HepG2 (cell line): ENCODE measurements around the gene GALNT1. TPM values are rescaled to one million over a fixed set of nuclear protein-coding genes. Genes with fewer than 3 reads are reported as not detected.

Source experiments
- ATAC-seq: fragments of 200-7000 bp; cut with Tn5 transposase; 3 replicates; pipeline ENCODE4 v1.9.1; 2020; ENCODE audit warnings: mild to moderate bottlenecking, moderate library complexity
- BruUV-seq: library from RNA; stranded (reverse); fragments of 400-500 nt; replicated peaks from 2 replicates; lab custom pipeline; 2021; lab: Mats Ljungman, UMichigan
- CTCF ChIA-PET: fragments of 300-600 bp; formaldehyde crosslinking; extraction: SDS; loops from one replicate; lab custom pipeline; 2021; ENCODE audit warnings: low total read pairs, inconsistent platforms, low intra/inter-chr PET ratio; lab: Yijun Ruan, JAX
- POLR2A ChIA-PET: fragments of 350-600 bp; sonication (Branson Sonifier 250); formaldehyde crosslinking; loops from one replicate; lab custom pipeline; 2020; ENCODE audit warnings: antibody characterized with exemption, inconsistent platforms; lab: Yijun Ruan, JAX
- DNase-seq: peaks from one replicate; pipeline ENCODE4 v3.0.0-alpha.2; 2015; ENCODE audit warnings: low spot score
- FAIRE-seq: peaks from 3 replicates; lab custom pipeline; 2011; peaks lifted over from hg19 to GRCh38; lab: Jason Lieb, UNC
- H2AFZ ChIP-seq: one replicate; pipeline ENCODE4 v1.6.1; 2011; ENCODE audit warnings: low read length, inconsistent platforms
- H3K27ac ChIP-seq: fragments of 300-600 bp; 3 replicates; pipeline ENCODE4 v1.8.0; 2011; ENCODE audit warnings: mixed run types, mild to moderate bottlenecking, mixed read lengths, low read length, inconsistent platforms; ENCODE audit not compliant: insufficient read depth; ENCODE audit errors: extremely low read length
- H3K27me3 ChIP-seq, 2 experiments: fragments of 200-600 bp in 1 of 2; 2 replicates in 1 of 2; 3 replicates in 1 of 2; pipeline versions ENCODE4 v1.6.0 to v1.8.0; 2011; ENCODE audit warnings: low read length in 2 of 2, mild to moderate bottlenecking in 2 of 2, moderate library complexity in 2 of 2, inconsistent platforms in 1 of 2; ENCODE audit not compliant: insufficient read depth in 2 of 2, control insufficient read depth in 1 of 2
- H3K36me3 ChIP-seq, 2 experiments: fragments of 200-600 bp in 1 of 2; replicated peaks in 1 of 2; 2 replicates in 1 of 2; 3 replicates in 1 of 2; pipeline versions ENCODE4 v1.5.1 to v1.8.0; 2011; ENCODE audit warnings: low read length in 2 of 2, inconsistent platforms in 1 of 2; ENCODE audit not compliant: insufficient read depth in 2 of 2, control insufficient read depth in 1 of 2
- H3K4me1 ChIP-seq: 2 replicates; pipeline ENCODE4 v1.5.1; 2012; ENCODE audit warnings: low read length, inconsistent platforms; ENCODE audit not compliant: insufficient read depth
- H3K4me2 ChIP-seq: 2 replicates; pipeline ENCODE4 v1.6.0; 2011; ENCODE audit warnings: low read depth, low read length, inconsistent platforms
- H3K4me3 ChIP-seq, 3 experiments: fragments of 200-600 bp in 1 of 3; sonication (generic), shearing (Covaris generic) in 1 of 3; replicated peaks in 1 of 3; 2 replicates each; pipeline ENCODE4 v1.5.1; 2011 to 2016; ENCODE audit warnings: low read length in 3 of 3, inconsistent platforms in 2 of 3, low read depth in 2 of 3, mild to moderate bottlenecking in 2 of 3, control low read depth in 1 of 3, mixed read lengths in 1 of 3; ENCODE audit not compliant: insufficient read depth in 1 of 3
- H3K79me2 ChIP-seq: one replicate; pipeline ENCODE4 v1.6.1; 2011; ENCODE audit warnings: low read length, inconsistent platforms; ENCODE audit not compliant: insufficient read depth
- H3K9ac ChIP-seq: 2 replicates; pipeline ENCODE4 v1.6.0; 2011; ENCODE audit warnings: mild to moderate bottlenecking, low read depth, low read length, inconsistent platforms; ENCODE audit not compliant: insufficient read depth
- H3K9me3 ChIP-seq: 2 replicates; pipeline ENCODE4 v1.5.1; 2012; ENCODE audit warnings: mild to moderate bottlenecking, low read length
- H4K20me1 ChIP-seq: 2 replicates; pipeline ENCODE4 v1.6.0; 2011; ENCODE audit warnings: inconsistent platforms, mild to moderate bottlenecking, low read length, moderate library complexity; ENCODE audit not compliant: insufficient read depth
- FOXC1 ChIP-seq: sonication (generic); formaldehyde crosslinking; IDR thresholded peaks from 2 replicates; pipeline ENCODE4 v1.8.0; 2022; ENCODE audit warnings: mild to moderate bottlenecking, missing genetic modification reagents, borderline replicate concordance
- FOXP1 ChIP-seq, 2 experiments: fragments of 450-650 bp in 1 of 2; IDR thresholded peaks; 2 replicates each; pipeline ENCODE4 v1.6.1; 2017 to 2018; ENCODE audit warnings: antibody characterized with exemption in 1 of 2
- KAT2B ChIP-seq: fragments of 150-350 bp; IDR thresholded peaks from 2 replicates; pipeline ENCODE4 v1.6.1; 2014; ENCODE audit warnings: low read depth, low read length, borderline replicate concordance
- MTA3 ChIP-seq: sonication (generic); formaldehyde crosslinking; IDR thresholded peaks from 2 replicates; pipeline ENCODE4 v1.4.0; 2020; ENCODE audit warnings: missing genetic modification reagents
- PAWR ChIP-seq: sonication (generic); formaldehyde crosslinking; IDR thresholded peaks from 2 replicates; pipeline ENCODE4 v1.4.0; 2020; ENCODE audit warnings: missing genetic modification reagents, mild to moderate bottlenecking, borderline replicate concordance
- POLR2A ChIP-seq, 2 experiments: IDR thresholded peaks; 2 replicates each; pipeline ENCODE4 v1.6.1; 2011; ENCODE audit warnings: low read depth in 2 of 2, low read length in 2 of 2, mild to moderate bottlenecking in 1 of 2, moderate library complexity in 1 of 2; ENCODE audit not compliant: insufficient read depth in 1 of 2
- SOX5 ChIP-seq: IDR thresholded peaks from 2 replicates; pipeline ENCODE4 v1.6.1; 2016; ENCODE audit warnings: borderline replicate concordance
- ZBTB42 ChIP-seq: sonication (generic); formaldehyde crosslinking; IDR thresholded peaks from 2 replicates; pipeline ENCODE4 v1.5.0; 2020; ENCODE audit warnings: mild to moderate bottlenecking, missing genetic modification reagents
- ZNF777 ChIP-seq: sonication (generic); formaldehyde crosslinking; IDR thresholded peaks from 2 replicates; pipeline ENCODE4 v1.4.0; 2020; ENCODE audit warnings: missing genetic modification reagents
- WGBS: methylation state at CpG from one replicate; pipeline ENCODE4 v1.1.6; 2017; ENCODE audit warnings: low lambda C conversion rate; 5-methylcytosine and 5-hydroxymethylcytosine counted together
- in situ Hi-C: cut with HindIII; loops from 2 replicates; pipeline ENCODE4 v1.10.0; 2017; ENCODE audit warnings: low pct_unique_long_range_greater_than_20kb; ENCODE audit not compliant: extremely low pct_ligation_motif_present
- intact Hi-C: fragments of 100-400 bp; cut with micrococcal nuclease; formaldehyde crosslinking; loops from one replicate; pipeline ENCODE4 v1.10.0; 2022; ENCODE audit not compliant: unreplicated experiment
- polyA plus RNA-seq, 8 experiments: library from polyadenylated mRNA; depleted of rRNA in 3 of 8; stranded (reverse) in 7 of 8; unstranded in 1 of 8; fragments of >200 nt; fragmentation: Illumina TruSeq in 4 of 8; extraction: Trizol in 4 of 8; gene quantifications; 2 replicates each; pipeline versions ENCODE4 v1.2.1 to v1.2.3, GENCODE V29; 2011 to 2016; ENCODE audit warnings: low read depth in 4 of 8, missing spikeins in 1 of 8, mixed read lengths in 1 of 8; ENCODE audit not compliant: insufficient read depth in 1 of 8
- total RNA-seq, 5 experiments: library from RNA; depleted of rRNA; stranded (reverse); fragments of >200 nt; fragmentation: Illumina TruSeq; extraction: Trizol; gene quantifications; 2 replicates each; pipeline ENCODE4 v1.2.3, GENCODE V29; 2016; ENCODE audit warnings: low read depth in 1 of 5
- TF ChIP-seq, protein P1 (sequence below), 2 experiments: sonication (generic) in 1 of 2; formaldehyde crosslinking in 1 of 2; IDR thresholded peaks; 2 replicates each; pipeline versions ENCODE4 v1.5.1 to v1.6.1; 2011 to 2020; ENCODE audit warnings: borderline replicate concordance in 1 of 2, low read depth in 1 of 2, low read length in 1 of 2, mild to moderate bottlenecking in 1 of 2, missing genetic modification reagents in 1 of 2, moderate library complexity in 1 of 2
- TF ChIP-seq, protein P2 (sequence below): sonication (generic); formaldehyde crosslinking; IDR thresholded peaks from 2 replicates; pipeline ENCODE4 v1.5.1; 2020; ENCODE audit warnings: missing genetic modification reagents, mild to moderate bottlenecking, borderline replicate concordance

Gene GALNT1
- total and polyA plus RNA-seq, 2 of the 13 experiments (the other 11 are each of a cell fraction or from before 2014, with no cell fraction given) = 41.1 to 100 TPM

DNA sequence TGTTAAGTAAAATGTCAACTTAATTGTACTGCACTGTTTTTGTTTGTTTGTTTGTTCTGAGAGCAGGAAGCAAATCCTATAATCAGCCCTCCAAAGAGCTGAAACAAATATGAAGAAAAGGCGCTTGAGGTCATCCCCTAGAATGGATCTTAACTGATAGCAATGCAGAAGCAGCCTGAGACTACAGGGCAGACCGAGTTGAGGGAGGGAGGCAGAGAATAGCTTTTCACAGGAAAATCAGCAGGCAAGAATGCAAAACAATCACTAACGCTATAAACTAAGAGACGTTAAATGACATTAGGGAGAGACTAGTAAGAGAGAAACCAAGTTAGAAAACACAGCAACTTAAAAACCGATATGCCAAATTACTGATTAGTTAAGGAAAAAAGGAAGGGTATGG, 37.2 kb downstream of the GALNT1 start (continued):
- no peak for TF ChIP-seq ZNF777
- no peak for TF ChIP-seq FOXP1 (IDR thresholded peaks at IDR 0.05)
- TF ChIP-seq FOXP1 (CRISPR knock-in tag; IDR thresholded peaks at IDR 0.05) = no peak
- TF ChIP-seq, protein P1, sequence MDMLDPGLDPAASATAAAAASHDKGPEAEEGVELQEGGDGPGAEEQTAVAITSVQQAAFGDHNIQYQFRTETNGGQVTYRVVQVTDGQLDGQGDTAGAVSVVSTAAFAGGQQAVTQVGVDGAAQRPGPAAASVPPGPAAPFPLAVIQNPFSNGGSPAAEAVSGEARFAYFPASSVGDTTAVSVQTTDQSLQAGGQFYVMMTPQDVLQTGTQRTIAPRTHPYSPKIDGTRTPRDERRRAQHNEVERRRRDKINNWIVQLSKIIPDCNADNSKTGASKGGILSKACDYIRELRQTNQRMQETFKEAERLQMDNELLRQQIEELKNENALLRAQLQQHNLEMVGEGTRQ (IDR thresholded peaks at IDR 0.05; ENCODE audit: low read depth, low read length) = no peak
- TF ChIP-seq, protein P1 (CRISPR knock-in tag; IDR thresholded peaks at IDR 0.05; ENCODE audit: borderline replicate concordance) = no peak
- no peak for TF ChIP-seq SOX5 (CRISPR knock-in tag)
- TF ChIP-seq FOXC1 = no peak
- TF ChIP-seq MTA3 (CRISPR knock-in tag) = no peak
- TF ChIP-seq KAT2B = no peak
- TF ChIP-seq PAWR (CRISPR knock-in tag) = no peak

DNA sequence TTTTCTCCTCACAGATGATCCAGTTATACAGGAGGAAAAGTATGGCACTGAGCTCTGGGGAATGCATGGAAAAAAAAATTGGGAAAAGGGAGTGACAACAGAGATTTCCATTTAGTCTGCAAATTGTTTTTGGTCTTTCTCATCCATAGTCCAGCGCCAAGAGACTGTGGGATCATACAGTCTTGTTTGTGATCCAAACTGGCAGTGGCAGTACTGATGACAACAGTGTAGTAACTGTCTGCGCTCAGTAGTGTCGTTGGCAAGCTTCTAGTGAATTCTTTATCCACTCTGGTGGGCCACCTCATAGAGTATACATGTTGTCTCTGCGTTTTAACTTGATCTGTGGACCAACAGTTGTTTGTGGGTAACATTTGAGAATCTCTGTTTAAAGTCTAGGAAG, 37.9 kb downstream of the GALNT1 start:
- POLR2A ChIA-PET = no interaction called here
- no peak overlapping the region for H3K4me3 ChIP-seq

More for the DNA sequence above, 37.9 kb downstream of the GALNT1 start:
- intact Hi-C loops (no loop called here), in situ Hi-C loops (no loop called here)
- Histone ChIP-seq H3K9me3 (no peaks in the 10 kb centered on the region), H4K20me1 (no peaks in the 10 kb centered on the region), H3K4me1 (no peaks in the 10 kb centered on the region), H3K79me2 (peaks cover 12% of the 10 kb centered on the region), H3K27ac (no peak overlapping the region), H3K27me3 (no peaks in the 10 kb centered on the region), H2AFZ (no peak overlapping the region), H3K36me3 (no peaks in the 10 kb centered on the region), H3K9ac (no peak overlapping the region), H3K4me2 (no peak overlapping the region)
- CTCF ChIA-PET = no interaction called here
- ATAC-seq (no peak), DNase-seq (no peak), FAIRE-seq (no peak)
- WGBS = 91% methylated on average over 4 of the region's 4 CpGs
- BruUV-seq = no TSS peak
- no peak for TF ChIP-seq POLR2A (IDR thresholded peaks at IDR 0.05; ENCODE audit: insufficient read depth in 1 of 2, low read depth in 2 of 2, low read length in 2 of 2)
- TF ChIP-seq ZBTB42 (CRISPR knock-in tag) = no peak
- TF ChIP-seq, protein P2, sequence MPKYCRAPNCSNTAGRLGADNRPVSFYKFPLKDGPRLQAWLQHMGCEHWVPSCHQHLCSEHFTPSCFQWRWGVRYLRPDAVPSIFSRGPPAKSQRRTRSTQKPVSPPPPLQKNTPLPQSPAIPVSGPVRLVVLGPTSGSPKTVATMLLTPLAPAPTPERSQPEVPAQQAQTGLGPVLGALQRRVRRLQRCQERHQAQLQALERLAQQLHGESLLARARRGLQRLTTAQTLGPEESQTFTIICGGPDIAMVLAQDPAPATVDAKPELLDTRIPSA = no peak
